G401 (cell line): ENCODE measurements around the gene STATH. TPM values are rescaled to one million over a fixed set of nuclear protein-coding genes. Genes with fewer than 3 reads are reported as not detected.
"Not testable (repeated sequence)": the region's sequence is repeated elsewhere in the genome, so short reads cannot be mapped to it uniquely, and the experiment has no call there.

ENCODE experiments used
- DNase-seq: peaks from one replicate; pipeline ENCODE4 v3.0.0-alpha.2; 2015; ENCODE audit warnings: low spot score
- in situ Hi-C: cut with HindIII; loops from 2 replicates; pipeline ENCODE4 v1.10.0; 2016; ENCODE audit warnings: low sequenced_read_pairs, mixed read lengths
- total RNA-seq: library from RNA; depleted of rRNA; stranded (reverse); fragments of >200 nt; shearing (Covaris generic); gene quantifications from 2 replicates; pipeline ENCODE4 v1.2.3, GENCODE V29; 2014; rRNA removed

STATH gene
- not detected in 2 replicates for total RNA-seq

DNA sequence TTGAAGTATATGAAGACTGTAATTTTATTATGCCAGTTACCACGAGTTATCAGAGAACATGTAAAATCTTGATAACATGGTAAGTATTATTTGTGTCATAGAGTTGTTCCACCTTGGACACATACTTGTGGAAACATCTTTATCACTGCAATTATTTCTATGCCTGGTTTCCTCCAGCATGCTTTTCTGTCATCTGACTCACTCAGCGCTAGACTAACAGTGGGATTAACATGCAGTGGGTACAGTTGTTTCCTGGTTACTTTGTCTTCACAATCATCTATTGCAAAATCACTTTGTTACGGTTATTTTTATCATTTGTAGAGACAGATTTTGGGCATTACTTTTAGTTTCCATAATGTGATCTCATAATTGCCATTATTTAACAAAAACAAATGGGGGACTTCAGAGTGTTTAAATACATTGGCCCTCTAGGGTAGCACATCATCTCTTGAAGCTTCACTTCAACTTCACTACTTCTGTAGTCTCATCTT, at the start of gene STATH:
TSS of gene STATH (plus strand) at position 441 of the 491 bp plus-strand sequence. CDS start 2,472 bp downstream, outside the sequence.
- DNase-seq: no peak
- in situ Hi-C loops: no loop called here

DNA sequence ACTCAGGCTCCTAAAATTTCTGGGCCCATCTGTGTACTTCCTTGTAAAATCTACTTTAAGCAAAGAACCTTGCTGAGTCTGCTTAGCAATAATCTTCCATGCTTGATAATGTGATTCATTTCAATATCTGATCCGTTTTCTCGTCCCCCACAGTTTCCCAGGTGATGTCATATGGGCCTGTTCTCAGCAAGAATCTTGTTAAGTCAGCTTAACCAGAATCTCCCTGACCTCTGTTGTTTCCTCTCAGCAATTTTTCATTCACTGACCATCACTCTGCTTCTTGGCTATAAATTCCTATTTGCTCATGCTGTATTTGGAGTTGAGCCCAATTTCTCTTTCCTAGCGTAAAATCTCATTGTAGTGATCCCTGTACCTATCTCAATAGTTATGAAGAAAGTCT, 44.2 kb upstream of the STATH start:
- in situ Hi-C loops: no loop called here

GRCh38 chr4:69957209-69957608, 38.6 kb upstream of the STATH start:
- in situ Hi-C loops: no loop called here
- DNase-seq: no peak

More for the DNA sequence above, 44.2 kb upstream of the STATH start:
- DNase-seq: no peak

- in situ Hi-C loops: no loop called here
- DNase-seq: no peak
Observed at GRCh38 chr4:69965628-69966027, 30.1 kb upstream of the STATH start, which contains the start of gene CSN2. Gene CSN2 (minus strand): TSS chr4:69965728. CDS start chr4:69960995, 4,733 bp downstream.

DNA sequence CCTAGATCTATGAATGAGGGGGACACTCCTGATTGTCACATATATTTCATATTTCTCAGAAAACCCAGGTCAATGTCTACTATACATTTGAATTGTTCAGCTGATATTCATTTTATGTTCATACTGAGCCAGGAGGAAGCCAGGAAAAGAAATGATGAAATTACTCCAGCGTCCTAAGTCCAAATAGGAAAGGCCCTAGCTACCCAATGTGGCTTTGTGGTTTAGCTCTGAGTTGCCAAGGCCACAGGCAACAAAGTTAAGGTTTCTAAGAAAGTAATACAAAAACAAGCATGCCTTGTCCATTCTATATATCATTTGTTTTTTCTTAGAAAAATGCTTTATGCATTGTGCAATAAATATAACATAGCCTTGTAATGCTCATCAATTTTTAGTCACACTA, 25.7 kb upstream of the STATH start:
- no peak for DNase-seq
- in situ Hi-C loops: no loop called here

- in situ Hi-C loops: no loop called here
- no peak for DNase-seq
Observed at GRCh38 chr4:69974631-69975030, 21.1 kb upstream of the STATH start.

DNA sequence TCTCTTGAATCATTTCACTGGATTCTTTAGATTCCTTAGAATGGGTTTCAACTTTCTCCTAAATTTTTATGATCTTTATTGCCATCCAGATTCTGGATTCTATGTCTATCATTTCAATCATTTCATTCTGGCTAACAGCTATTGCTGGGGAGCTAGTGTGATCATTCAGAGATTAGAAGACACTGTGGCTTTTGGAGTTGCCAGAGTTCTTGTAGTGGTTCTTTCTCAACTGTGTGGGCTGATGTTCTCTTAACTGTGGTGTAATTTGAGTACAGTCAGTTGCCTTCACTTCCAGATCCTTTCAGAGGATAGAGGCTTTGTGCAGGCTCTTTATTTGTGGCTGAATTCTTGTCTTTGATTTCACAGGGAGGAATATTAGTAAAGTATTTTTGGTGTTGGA, 18.2 kb upstream of the STATH start:
- DNase-seq: no peak
- in situ Hi-C loops: no loop called here

- in situ Hi-C loops: no loop called here
Observed at GRCh38 chr4:69984030-69984443, 11.7 kb upstream of the STATH start.

DNA sequence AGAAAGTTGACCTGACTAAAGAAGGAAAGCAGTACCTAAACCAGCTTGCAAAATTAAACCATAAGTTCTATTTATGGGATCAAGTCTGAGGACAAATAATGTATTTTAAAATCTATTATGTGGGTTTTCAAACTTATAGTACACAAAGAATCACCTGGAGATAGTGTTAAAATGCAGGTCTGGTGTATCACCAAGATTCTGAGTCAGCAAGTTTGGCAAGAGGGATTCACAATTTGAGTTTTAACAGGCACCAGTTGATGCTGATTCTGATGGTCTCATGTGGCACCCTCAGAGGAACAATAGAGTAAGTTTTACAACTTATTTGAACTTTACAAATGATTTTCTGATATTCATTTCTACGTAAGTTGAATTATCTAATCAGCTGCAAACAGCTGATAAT, 9.1 kb upstream of the STATH start:
- in situ Hi-C loops: no loop called here
- DNase-seq: no peak

More at GRCh38 chr4:69984030-69984443, 11.7 kb upstream of the STATH start:
- no peak for DNase-seq

- in situ Hi-C loops: no loop called here
- no peak for DNase-seq
Observed at GRCh38 chr4:69991016-69991415, 4.8 kb upstream of the STATH start.

DNA sequence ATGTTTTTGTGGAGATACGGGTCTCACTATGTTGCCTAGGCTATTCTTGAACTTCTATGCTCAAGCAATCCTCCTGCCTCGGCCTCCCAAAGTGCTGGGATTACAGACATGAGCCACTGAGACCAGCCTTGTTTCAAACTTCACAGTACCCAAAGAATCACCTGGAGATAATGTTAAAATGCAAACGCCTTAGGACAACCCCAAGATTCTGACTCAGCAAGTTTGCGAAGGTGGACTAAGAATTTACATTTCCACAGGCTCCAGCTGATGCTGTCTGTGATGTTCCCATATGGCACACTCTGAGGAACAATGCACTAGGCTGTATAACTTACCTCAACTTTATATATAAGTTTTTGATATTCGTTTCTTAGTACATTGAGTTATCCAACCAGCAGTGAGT, 984 bp upstream of the STATH start:
- in situ Hi-C loops: no loop called here
- DNase-seq: no peak

GRCh38 chr4:69999420-69999819, 3.7 kb downstream of the STATH start:
- in situ Hi-C loops: no loop called here
- DNase-seq: no peak

DNA sequence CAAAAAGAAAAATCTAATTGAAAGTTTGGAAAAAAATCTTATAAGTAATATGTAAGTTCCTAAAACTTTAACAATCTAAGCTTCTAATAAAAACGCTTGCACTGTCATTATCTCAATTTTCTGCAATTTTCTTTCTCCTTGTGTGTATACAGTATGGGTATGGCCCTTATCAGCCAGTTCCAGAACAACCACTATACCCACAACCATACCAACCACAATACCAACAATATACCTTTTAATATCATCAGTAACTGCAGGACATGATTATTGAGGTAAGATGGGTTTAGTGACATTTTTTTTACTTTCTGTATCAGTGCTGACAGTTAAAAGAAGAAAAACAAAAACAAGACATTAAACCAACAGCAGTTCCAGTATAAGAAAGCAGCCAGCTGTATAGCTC, 4.9 kb downstream of the STATH start:
- in situ Hi-C loops: no loop called here
- DNase-seq: no peak

DNA sequence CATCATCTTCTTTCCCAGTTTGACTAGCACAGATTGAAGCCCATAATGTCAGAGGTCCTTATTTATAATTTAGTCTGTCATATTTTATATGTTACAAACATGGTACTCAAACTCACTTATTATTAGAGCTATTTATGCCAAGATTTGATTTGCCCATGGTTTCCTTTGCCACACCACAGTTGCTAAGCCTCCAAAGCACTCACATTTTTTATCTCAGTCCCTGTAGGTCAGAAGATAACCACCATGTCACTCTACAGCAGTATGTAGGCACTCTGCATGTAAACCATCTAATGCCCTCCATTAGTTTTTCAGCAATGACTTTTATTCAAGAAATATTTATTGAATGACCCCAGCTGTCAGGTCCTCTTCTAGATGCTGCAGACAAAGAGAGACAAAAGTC, 6.7 kb downstream of the STATH start:
- in situ Hi-C loops: no loop called here
- no peak for DNase-seq

- in situ Hi-C loops: no loop called here
Observed at GRCh38 chr4:70008771-70009170, 13.0 kb downstream of the STATH start.

GRCh38 chr4:70019006-70019405, 23.2 kb downstream of the STATH start:
- DNase-seq, in situ Hi-C loops: not testable (repeated sequence)

More at GRCh38 chr4:70008771-70009170, 13.0 kb downstream of the STATH start:
- no peak for DNase-seq

DNA sequence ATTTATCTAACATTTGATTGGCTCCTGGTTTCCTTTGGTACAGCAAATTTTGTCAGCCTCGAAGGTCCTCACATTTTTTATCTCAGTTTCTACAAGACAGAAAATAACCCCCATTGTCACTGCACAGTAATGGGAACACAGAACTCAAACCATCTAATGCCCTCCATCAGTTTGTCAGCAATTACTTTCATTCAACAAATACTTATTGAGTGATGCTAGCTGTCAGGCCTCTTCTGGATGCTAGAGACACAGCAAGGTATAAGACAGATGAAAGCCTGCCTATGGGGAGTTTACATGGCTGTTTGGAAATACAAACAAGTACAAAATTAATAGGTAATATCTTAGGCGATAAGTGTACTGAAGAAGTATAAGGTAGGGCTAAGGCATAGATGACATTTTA, 27.5 kb downstream of the STATH start:
- in situ Hi-C loops: no loop called here
- no peak for DNase-seq

GRCh38 chr4:70027011-70027410, 31.2 kb downstream of the STATH start:
- in situ Hi-C loops: no loop called here
- DNase-seq: no peak

- in situ Hi-C loops, DNase-seq: not testable (repeated sequence)
Observed at GRCh38 chr4:70028159-70028558, 32.4 kb downstream of the STATH start, which contains the start of gene HTN3. Gene HTN3 (plus strand): TSS chr4:70028459. CDS start chr4:70030741, 2,282 bp downstream.

DNA sequence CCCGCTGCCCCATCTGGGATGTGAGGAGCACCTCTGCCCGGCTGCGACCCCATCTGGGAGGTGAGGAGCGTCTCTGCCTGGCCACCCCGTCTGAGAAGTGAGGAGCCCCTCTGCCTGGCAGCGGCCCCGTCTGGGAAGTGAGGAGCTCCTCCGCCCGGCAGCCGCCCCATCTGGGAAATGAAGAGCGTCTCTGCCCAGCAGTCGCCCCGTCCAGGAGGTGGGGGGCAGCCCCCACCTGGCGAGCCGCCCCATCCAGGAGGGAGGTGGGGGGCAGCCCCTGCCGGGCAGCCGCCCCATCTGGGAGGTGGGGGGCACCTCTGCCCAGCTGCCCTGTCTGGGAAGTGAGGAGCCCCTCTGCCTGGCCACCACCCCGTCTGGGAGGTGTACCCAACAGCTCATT, 41.8 kb downstream of the STATH start:
- in situ Hi-C loops, DNase-seq: not testable (repeated sequence)

DNA sequence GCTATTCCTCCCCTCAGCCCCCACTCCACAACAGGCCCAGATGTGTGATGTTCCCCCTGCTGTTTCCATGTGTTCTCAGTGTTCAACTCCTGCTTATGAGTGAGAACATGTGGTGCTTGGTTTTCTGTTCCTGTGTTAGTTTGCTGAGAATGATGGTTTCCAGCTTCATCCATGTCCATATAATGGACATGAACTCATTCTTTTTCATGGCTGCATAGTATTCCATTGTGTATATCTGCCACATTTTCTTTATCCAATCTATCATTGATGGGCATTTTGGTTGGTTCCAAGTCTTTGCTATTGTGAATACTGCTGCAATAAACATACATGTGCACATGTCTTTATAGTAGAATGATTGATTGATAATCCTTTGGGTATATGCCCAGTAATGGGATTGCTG, 44.2 kb downstream of the STATH start:
- DNase-seq, in situ Hi-C loops: not testable (repeated sequence)
